ENCODE results near the gene SNAPC1.

GRCh38 chr14:61739133-61739532, 23.1 kb upstream of the SNAPC1 start:
- TF ChIP-seq POLR2AphosphoS5 (IDR thresholded peaks at IDR 0.05; ENCODE audit: borderline replicate concordance, low read depth, low read length) (no peak), EZH2 (IDR thresholded peaks at IDR 0.05) (no peak), FOXP2 (optimal IDR thresholded peaks at IDR 0.05; ENCODE audit: control extremely low read depth, extremely low read length, insufficient read depth) (no peak)
